Keratinocyte (primary cell): Measurements from ENCODE around the gene ANKFY1.

ENCODE experiments used
- EZH2 ChIP-seq: IDR thresholded peaks from one replicate; pipeline ENCODE4 v1.6.1; 2012; ENCODE audit warnings: inconsistent platforms, mild to moderate bottlenecking, low read length, moderate library complexity
- TF ChIP-seq, protein P1 (sequence below), 3 experiments: IDR thresholded peaks in 1 of 3; conservative IDR thresholded peaks in 1 of 3; optimal IDR thresholded peaks in 1 of 3; 2 replicates in 2 of 3; 3 replicates in 1 of 3; pipeline versions ENCODE3 to v1.5.1; 2011; ENCODE audit warnings: low read length in 3 of 3, mild to moderate bottlenecking in 3 of 3, moderate library complexity in 2 of 3, control low read depth in 1 of 3, inconsistent platforms in 1 of 3; ENCODE audit not compliant: insufficient read depth in 2 of 3; ENCODE audit errors: extremely low read depth in 1 of 3

GRCh38 chr17:4236456-4236855 is 27.3 kb downstream of the ANKFY1 start:
- TF ChIP-seq, protein P1, sequence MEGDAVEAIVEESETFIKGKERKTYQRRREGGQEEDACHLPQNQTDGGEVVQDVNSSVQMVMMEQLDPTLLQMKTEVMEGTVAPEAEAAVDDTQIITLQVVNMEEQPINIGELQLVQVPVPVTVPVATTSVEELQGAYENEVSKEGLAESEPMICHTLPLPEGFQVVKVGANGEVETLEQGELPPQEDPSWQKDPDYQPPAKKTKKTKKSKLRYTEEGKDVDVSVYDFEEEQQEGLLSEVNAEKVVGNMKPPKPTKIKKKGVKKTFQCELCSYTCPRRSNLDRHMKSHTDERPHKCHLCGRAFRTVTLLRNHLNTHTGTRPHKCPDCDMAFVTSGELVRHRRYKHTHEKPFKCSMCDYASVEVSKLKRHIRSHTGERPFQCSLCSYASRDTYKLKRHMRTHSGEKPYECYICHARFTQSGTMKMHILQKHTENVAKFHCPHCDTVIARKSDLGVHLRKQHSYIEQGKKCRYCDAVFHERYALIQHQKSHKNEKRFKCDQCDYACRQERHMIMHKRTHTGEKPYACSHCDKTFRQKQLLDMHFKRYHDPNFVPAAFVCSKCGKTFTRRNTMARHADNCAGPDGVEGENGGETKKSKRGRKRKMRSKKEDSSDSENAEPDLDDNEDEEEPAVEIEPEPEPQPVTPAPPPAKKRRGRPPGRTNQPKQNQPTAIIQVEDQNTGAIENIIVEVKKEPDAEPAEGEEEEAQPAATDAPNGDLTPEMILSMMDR (optimal IDR thresholded peaks at IDR 0.05 in 1 of 3, IDR thresholded peaks at IDR 0.05 in 1 of 3, conservative IDR thresholded peaks at IDR 0.05 in 1 of 3; ENCODE audit: extremely low read depth in 1 of 3, insufficient read depth in 2 of 3, low read length in 3 of 3) = no peak
- TF ChIP-seq EZH2 = no peak
